Head of caudate nucleus (tissue), 42 donors: ENCODE results near the gene KDSR.

Experiments used
- DNase-seq, 42 donors: peaks; one replicate each; pipeline versions ENCODE4 v3.0.0 to v3.0.0-alpha.2; 2020 to 2021; ENCODE audit warnings: mixed read lengths in 7 of 42
- intact Hi-C: fragments of 100-400 bp; cut with DNase I; formaldehyde crosslinking; loops from one replicate; pipeline ENCODE4 v1.15.0; 2022

The KDSR gene

DNA sequence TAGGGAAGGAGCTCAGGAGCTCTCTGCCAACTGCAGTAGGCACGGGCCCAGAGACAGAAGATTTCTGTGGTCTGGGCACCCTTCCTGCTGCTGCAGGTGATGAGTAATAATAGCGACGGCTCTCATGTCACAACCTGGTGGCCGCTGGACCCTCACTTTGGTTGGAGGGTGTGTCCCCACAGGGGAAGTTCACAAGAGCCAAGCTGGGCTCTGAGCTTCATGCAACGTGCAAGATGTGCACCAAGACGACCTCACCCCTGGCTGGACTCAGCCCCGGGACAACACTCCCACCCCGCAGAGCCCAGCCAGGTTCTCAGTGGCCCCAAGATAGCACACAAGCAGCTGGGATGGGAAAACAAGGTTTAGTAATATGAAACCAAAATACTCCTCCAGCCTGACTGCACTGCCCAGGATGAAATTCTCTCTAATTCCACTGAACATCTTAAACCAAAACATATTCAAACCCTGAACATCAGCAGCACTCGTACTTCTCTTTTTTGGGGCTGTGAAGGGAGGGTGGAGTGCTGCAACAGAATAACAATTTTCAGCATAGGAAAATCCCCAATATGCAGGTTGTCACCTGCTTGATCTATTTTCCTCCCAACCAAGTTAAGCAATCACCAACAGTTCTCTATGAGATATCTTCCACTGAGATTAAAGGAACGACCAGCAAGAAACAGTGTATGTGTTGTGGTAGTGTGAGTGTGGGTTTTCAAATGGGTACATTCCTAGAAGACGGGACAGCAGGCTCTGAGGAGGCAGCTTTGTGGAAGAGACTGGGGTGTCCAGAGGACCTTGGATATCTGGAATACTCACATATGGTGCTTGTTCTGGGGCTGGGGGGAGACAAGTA, 73.9 kb downstream of the KDSR start:
- intact Hi-C loops = no loop called here
- DNase-seq = no peak

DNA sequence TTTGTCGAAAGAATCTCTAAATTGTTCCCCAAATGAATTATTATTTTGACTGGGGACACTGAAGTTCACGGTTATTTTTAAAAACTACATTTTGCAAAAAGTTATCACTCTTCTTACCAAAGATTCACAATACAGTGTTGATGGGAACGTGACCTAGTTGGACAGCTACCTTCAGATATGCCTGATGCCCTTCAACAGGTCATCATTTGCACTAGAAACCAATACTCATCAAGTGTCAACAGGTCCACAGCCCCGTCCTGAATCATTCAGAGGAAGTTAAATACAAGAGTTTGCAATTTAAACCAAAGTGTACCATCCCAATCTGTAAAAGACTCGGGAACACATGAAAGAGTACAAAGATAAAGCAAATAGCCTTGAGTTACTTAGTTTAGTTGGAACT, 75.7 kb downstream of the KDSR start:
- intact Hi-C loops = no loop called here

DNA sequence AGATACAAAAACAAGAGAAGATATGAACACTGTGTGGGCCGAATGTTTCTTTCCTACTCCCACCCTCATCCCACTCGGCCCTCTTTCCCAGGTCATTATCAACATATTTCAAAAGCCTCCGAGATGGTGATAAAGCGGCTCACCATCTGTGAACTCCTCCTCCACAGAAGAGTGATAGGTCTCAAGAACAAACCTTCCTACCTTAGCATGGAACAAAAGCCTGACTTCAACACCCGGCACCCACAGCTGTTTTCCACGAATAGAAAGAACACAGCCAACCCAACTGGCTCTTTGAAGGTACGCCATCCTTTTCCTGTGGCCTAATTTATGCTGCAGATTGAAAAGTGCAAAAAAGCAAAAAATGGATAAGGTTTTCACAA, 76.2 kb downstream of the KDSR start:
- intact Hi-C loops = no loop called here
- peak in 6 of 42 donors; percentile 32 to 56 (median 45) for DNase-seq

More for the DNA sequence above, 75.7 kb downstream of the KDSR start:
- DNase-seq = no peak

DNA sequence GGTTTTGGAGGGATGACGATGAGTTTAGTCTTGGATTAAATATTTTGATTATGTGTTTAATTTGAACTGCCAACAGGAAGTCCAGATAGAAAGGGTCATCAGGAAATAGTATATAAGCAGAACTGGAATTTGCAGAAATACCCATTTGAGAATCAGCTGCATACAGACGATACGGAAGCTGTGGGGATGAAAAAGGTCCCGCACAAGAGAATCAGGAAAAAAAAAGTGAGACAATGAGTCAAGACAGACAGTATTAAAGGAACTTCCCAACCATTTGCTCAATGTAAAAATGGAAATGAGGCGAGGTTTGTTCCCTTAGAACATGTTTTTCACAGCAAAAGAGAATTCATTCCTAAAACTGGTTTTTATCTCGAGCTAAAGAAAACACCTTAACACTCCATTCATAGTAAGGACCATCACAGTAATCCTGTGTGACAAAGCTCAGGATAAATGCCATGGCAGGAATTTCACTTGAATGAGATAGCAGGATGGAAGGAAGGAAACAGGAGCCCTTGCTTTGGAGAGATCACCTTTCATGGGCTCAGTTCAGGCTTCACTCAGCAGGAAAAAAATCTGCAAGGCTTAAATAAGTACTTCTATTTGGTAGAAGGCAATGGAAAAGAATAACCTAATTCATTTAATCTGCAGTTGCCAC, 76.7 kb downstream of the KDSR start:
- intact Hi-C loops = no loop called here
- no peak for DNase-seq

DNA sequence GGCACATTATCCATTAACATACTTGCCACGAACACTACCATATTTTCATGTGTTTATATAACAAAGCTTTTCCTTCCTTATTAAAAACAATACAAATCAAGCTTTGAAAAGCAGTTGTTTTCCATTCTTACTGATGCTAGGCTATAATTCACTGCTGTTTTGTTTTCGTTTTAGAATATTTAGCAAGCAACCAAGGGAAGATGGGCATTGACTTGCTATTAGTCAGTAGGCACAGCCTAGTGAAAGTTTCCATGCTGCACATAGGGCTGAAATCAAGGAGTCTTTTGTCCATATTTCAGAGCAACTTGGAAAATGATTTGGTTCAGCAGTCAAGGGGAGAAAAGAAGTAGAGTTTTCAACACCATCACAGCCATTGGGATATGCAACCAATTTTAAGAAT, 78.7 kb downstream of the KDSR start:
- DNase-seq = no peak
- intact Hi-C loops = no loop called here

DNA sequence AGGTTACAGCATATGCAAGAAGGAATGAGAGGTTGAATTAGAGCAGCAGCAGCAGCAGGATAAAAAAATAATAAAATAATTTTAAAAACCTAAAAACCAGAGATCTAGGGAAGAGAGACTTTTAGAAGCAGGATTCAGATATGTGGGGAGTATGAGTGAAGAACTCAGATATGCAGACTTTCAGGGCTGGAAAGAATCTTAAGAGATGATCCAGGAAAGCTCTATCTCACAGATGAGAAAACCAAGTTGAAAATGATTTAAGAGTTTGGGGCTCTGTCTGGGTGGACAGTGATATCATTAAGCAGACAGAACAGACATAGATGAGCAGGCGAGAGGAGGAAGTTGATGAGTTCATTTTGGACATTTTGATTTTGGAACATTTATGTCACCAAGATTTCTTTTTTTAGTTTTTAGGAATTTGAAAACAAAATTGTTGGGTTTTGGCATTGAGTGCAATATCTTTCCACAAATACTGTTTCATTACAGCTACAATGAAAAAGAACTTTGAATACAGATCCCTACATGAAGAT, 79.2 kb downstream of the KDSR start:
- no peak for DNase-seq
- intact Hi-C loops = no loop called here

DNA sequence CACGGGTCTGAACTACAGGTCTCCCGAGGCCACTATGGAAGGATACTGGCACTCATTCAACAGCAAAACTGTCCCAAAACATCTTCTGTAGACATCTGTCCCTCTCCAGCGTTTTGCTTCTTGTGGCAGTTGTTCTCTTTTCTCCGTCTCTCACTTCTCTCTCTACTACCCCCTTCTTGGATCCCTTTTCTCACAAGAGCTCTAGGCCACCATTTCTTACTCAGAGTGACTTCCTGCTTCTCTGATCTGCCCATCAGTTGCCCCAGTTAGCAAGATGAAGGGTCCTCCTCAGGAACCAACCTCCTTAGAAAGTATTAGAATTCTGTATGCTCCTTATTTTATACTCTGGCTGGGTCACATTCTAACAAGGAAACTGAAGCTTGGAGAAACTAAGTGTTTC, 80.1 kb downstream of the KDSR start:
- DNase-seq = no peak
- intact Hi-C loops = no loop called here

DNA sequence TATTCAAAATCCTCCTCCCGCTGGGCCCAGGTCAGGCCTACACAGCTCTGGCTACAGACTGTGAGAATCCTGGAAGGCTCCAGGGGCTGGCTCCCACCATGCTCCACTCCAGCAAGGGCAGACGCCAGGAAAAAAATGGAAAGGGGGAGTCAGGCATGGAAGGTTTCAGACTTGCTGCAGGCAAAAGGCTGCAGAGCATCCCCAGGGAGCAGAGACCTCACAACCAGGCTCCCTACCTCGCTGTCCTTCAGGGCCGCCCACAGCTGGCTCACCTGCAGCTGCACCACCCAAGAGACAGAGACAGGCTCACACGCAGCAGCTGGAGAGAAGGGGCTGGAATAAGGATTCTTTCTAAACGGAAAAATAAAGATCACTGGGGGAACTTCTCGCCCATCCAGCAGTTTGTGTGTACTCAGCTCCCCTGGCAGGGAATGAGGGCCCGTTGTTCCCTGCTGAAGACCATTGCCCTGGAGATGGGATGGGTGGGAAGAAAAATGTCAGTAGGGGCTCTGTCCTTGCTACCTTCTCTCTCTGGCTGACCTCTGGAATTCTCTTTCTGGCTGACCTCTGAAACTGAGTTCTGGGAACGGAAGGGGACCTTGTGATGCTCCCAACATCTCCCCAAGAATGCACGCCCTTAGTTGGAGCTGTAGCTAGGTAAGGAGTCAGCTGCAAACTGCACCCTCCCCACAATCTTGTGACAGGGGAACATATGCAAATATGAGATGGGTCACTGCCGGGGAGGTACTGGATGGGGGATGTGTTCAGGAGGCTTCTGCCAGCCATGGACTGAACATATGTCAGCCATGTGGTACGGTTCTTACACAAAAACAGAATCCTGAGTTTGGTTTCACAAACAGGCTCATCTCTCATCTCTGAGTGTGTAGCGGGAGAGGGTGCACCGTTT, 81.9 kb downstream of the KDSR start:
- intact Hi-C loops = no loop called here
- peak in 1 of 42 donors; percentile 38 for DNase-seq

DNA sequence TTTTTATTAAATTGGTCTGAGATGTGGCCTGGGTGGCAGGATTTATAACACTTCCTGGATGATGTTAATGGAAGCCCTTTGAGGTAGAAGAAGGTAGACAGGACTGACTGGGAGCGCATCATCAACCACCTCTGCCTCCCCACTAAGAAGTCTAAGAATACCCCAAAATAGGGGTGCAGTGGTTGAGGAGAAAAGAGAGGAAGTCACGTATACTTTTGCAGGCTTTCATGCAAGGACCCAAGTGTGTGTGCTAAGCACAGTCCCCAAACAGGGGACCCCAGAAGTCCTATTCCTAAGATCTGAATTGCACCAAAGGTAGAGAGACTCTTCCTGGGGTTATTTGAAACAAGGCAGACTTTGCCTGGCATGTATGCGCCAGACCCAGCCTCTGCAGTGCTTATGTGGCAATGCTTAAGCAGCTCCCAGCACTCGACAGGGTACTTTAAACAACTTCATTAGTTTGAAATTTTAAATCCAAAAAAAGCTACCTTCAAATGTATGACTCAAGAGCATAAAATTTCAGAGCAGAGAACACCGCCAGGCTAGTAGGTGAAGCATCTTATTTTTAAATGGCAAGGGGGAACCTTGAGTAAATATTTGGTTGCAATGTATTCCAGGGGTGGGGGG, 82.7 kb downstream of the KDSR start:
- intact Hi-C loops = no loop called here
- no peak for DNase-seq

DNA sequence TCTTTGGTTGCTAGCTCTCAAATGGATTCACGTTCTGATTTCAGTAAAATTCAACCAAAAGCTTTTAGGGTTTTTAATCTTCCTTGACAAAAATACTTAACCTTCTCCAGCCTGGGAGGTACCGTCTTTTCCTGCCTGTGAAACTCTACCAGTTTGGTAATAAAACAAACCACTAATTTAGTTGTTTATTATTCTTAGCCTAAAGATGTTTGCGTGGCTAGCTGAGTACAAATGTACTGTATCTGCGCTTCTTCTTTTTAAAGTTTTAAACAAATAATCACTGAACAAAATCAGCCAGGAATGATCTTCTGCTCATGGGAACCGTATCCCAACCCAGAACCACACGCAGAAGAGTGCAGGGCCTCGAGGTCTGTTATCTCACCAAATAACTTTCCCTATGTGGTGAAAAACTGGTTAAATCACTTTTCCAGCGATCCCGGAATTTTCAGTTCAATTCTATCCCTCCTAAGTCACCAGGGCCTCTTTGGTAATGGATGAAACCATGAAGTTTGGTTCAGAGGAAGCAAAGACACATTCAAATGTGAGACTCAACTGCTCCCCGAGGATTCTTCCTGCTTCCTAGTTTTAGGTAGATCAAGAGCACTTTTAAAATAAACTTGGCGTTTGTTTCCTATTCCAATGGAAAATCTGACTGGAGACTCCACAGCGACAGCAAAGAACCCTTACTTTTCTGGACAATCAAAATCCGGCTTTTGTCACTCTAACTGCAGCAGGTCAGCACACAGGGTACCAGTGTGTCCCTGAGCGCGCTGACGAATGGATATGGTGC, 83.5 kb downstream of the KDSR start:
- intact Hi-C loops = no loop called here
- no peak for DNase-seq

DNA sequence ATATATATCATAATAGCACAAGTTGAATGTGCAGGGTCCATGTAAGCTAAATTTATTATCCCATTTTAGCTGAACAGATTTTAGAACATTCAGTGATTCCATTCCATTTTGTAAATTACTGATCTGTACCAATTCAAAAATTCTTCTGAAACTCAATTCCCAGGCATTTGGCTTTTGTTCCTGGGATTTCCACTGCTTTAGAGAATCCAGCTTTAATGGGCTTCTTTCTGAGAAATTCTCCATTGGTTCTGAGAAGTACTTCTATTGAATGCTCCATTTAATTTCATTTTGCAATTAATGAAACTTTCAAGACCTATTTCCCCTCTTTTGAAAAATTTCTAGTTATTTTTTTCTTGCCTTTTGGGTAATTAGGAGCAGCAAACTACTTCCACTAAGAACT, 84.2 kb downstream of the KDSR start:
- intact Hi-C loops = no loop called here
- DNase-seq = no peak
